HG03108 (cell line): Measurements from ENCODE around the gene TTLL8.

Source experiments
- ATAC-seq: cut with Tn5 transposase; IDR thresholded peaks from one replicate; pipeline ENCODE4 v1.9.1; 2021; ENCODE audit warnings: moderate library complexity; ENCODE audit not compliant: unreplicated experiment

TTLL8 gene

GRCh38 chr22:50083462-50084079 is 25.5 kb upstream of the TTLL8 start:
- no peak for ATAC-seq

GRCh38 chr22:50082961-50083461 is 24.9 kb upstream of the TTLL8 start:
- no peak for ATAC-seq

- ATAC-seq: no peak
These were observed 24.2 kb upstream of the TTLL8 start for GRCh38 chr22:50082197-50082715.

GRCh38 chr22:50081426-50082196 is 23.5 kb upstream of the TTLL8 start:
- no peak for ATAC-seq

GRCh38 chr22:50080077-50080465 is 22.0 kb upstream of the TTLL8 start:
- no peak for ATAC-seq

- no peak for ATAC-seq
These were observed 20.7 kb upstream of the TTLL8 start for GRCh38 chr22:50078761-50079160.

- ATAC-seq: no peak
These were observed 20.1 kb upstream of the TTLL8 start for GRCh38 chr22:50078246-50078645.

GRCh38 chr22:50076646-50077535 is 18.8 kb upstream of the TTLL8 start:
- ATAC-seq: no peak

GRCh38 chr22:50074551-50075530 is 16.7 kb upstream of the TTLL8 start:
- ATAC-seq: no peak

- no peak for ATAC-seq
These were observed 16.0 kb upstream of the TTLL8 start for GRCh38 chr22:50074056-50074455.

- ATAC-seq: no peak
These were observed 14.8 kb upstream of the TTLL8 start for GRCh38 chr22:50072714-50073538.

- no peak for ATAC-seq
These were observed 14.1 kb upstream of the TTLL8 start for GRCh38 chr22:50072167-50072555.

- no peak for ATAC-seq
These were observed 13.5 kb upstream of the TTLL8 start for GRCh38 chr22:50071432-50072166.

- no peak for ATAC-seq
These were observed 12.3 kb upstream of the TTLL8 start for GRCh38 chr22:50070366-50070765.

GRCh38 chr22:50068096-50068495 is 10.0 kb upstream of the TTLL8 start:
- ATAC-seq: no peak

- ATAC-seq: no peak
These were observed 9.1 kb upstream of the TTLL8 start for GRCh38 chr22:50067244-50067643.

GRCh38 chr22:50064453-50064852 is 6.4 kb upstream of the TTLL8 start:
- ATAC-seq: no peak

GRCh38 chr22:50063589-50064393 is 5.7 kb upstream of the TTLL8 start:
- no peak for ATAC-seq
